Trophoblast cell (in vitro differentiated cells and primary cell): ENCODE results near the gene ACTN4.

Experiments used
- DNase-seq, 2 donors: peaks; one replicate each; pipeline ENCODE4 v3.0.0-alpha.2; 2016
- H2AFZ ChIP-seq: 2 replicates; pipeline ENCODE4 v1.6.1; 2013; ENCODE audit warnings: low read length, moderate library complexity, mild to moderate bottlenecking; ENCODE audit not compliant: insufficient read depth, poor library complexity
- H2AK5ac ChIP-seq: 2 replicates; pipeline ENCODE4 v1.6.1; 2013; ENCODE audit warnings: mild to moderate bottlenecking, low read length
- H2BK120ac ChIP-seq: 2 replicates; pipeline ENCODE4 v1.6.1; 2013; ENCODE audit warnings: low read length, mild to moderate bottlenecking, moderate library complexity; ENCODE audit not compliant: insufficient read depth, poor library complexity
- H2BK12ac ChIP-seq: 2 replicates; pipeline ENCODE4 v1.6.1; 2013; ENCODE audit warnings: mild to moderate bottlenecking, low read length, moderate library complexity
- H2BK5ac ChIP-seq: 2 replicates; pipeline ENCODE4 v1.6.1; 2013; ENCODE audit warnings: low read length, low read depth, moderate library complexity, mild to moderate bottlenecking; ENCODE audit not compliant: poor library complexity
- H3K14ac ChIP-seq: 2 replicates; pipeline ENCODE4 v1.6.1; 2013; ENCODE audit warnings: mild to moderate bottlenecking, low read length
- H3K18ac ChIP-seq: 2 replicates; pipeline ENCODE4 v1.6.1; 2013; ENCODE audit warnings: mild to moderate bottlenecking, low read length
- H3K23ac ChIP-seq: 2 replicates; pipeline ENCODE4 v1.6.1; 2013; ENCODE audit warnings: low read length
- H3K27ac ChIP-seq: 2 replicates; pipeline ENCODE4 v1.5.1; 2013; ENCODE audit warnings: low read depth, mild to moderate bottlenecking, inconsistent platforms, low read length, moderate library complexity
- H3K27me3 ChIP-seq: 2 replicates; pipeline ENCODE4 v1.6.1; 2013; ENCODE audit warnings: inconsistent platforms, mild to moderate bottlenecking, low read length, moderate library complexity; ENCODE audit not compliant: insufficient read depth
- H3K36me3 ChIP-seq, 2 experiments: 1 replicate in 1 of 2; 2 replicates in 1 of 2; pipeline ENCODE4 v1.6.1; 2013; ENCODE audit warnings: low read length in 2 of 2, mild to moderate bottlenecking in 2 of 2, moderate library complexity in 1 of 2; ENCODE audit not compliant: insufficient read depth in 2 of 2, control insufficient read depth in 1 of 2
- H3K4ac ChIP-seq: 2 replicates; pipeline ENCODE4 v1.6.1; 2013; ENCODE audit warnings: low read depth, mild to moderate bottlenecking, low read length, moderate library complexity
- H3K4me1 ChIP-seq, 2 experiments: 1 replicate in 1 of 2; 2 replicates in 1 of 2; pipeline ENCODE4 v1.6.1; 2013; ENCODE audit warnings: low read length in 2 of 2, mild to moderate bottlenecking in 2 of 2, moderate library complexity in 1 of 2; ENCODE audit not compliant: insufficient read depth in 2 of 2, control insufficient read depth in 1 of 2
- H3K4me2 ChIP-seq: 2 replicates; pipeline ENCODE4 v1.6.1; 2013; ENCODE audit warnings: inconsistent platforms, mild to moderate bottlenecking, low read length, moderate library complexity
- H3K4me3 ChIP-seq: 2 replicates; pipeline ENCODE4 v1.5.1; 2013; ENCODE audit warnings: mild to moderate bottlenecking, low read depth, low read length, inconsistent platforms
- H3K79me1 ChIP-seq: one replicate; pipeline ENCODE4 v1.6.1; 2013; ENCODE audit warnings: low read length
- H3K79me2 ChIP-seq: 2 replicates; pipeline ENCODE4 v1.6.1; 2013; ENCODE audit warnings: low read length, mild to moderate bottlenecking; ENCODE audit not compliant: control insufficient read depth, insufficient read depth, poor library complexity
- H3K9ac ChIP-seq: 2 replicates; pipeline ENCODE4 v1.6.1; 2013; ENCODE audit warnings: mild to moderate bottlenecking, low read length
- H3K9me3 ChIP-seq: 2 replicates; pipeline ENCODE4 v1.6.1; 2013; ENCODE audit warnings: low read depth, mild to moderate bottlenecking, control low read depth, inconsistent platforms, low read length; ENCODE audit not compliant: insufficient read depth
- H4K12ac ChIP-seq: 2 replicates; pipeline ENCODE4 v1.6.1; 2013; ENCODE audit warnings: low read depth, mild to moderate bottlenecking, low read length, moderate library complexity
- H4K8ac ChIP-seq: 2 replicates; pipeline ENCODE4 v1.6.1; 2013; ENCODE audit warnings: low read depth, mild to moderate bottlenecking, low read length, moderate library complexity
- H4K91ac ChIP-seq: one replicate; pipeline ENCODE4 v1.6.1; 2013; ENCODE audit warnings: low read depth, mild to moderate bottlenecking, low read length, moderate library complexity
- WGBS: extraction: QIAGEN DNeasy Blood & Tissue Kit; methylation state at CpG from one replicate; pipeline ENCODE4 v1.1.7; 2013; ENCODE audit warnings: missing lambda C conversion rate; ENCODE audit not compliant: insufficient read length, insufficient coverage; ENCODE audit errors: extremely low coverage; 5-methylcytosine and 5-hydroxymethylcytosine counted together

Gene ACTN4

DNA sequence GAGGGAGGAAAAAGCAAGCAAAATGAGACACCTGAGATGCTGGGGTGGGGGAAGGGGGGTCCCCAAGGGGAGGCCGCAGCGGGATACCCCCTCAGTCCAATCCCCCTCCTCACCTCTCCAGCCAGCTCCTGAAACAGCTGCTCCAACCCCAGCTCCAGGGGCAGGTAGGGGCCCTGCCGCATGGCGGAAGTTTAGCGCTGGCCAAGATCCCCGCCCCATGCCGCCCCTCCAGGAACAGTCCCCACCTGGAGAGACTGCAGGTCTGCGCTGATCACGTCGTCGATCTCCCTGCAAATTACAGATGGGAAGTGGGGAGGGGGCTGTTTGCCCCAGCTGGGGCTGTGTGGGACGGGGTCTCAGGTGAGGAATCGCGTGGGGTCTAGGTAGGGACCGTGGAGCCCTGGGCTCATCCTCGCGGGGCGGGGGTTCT lies 87.8 kb downstream of the ACTN4 start:
- Histone ChIP-seq H4K91ac (peak overlapping the region; percentile 67), H2AK5ac (no peak overlapping the region), H3K9me3 (peaks cover 8% of the 10 kb centered on the region), H3K14ac (no peak overlapping the region), H2AFZ (peak overlapping the region; percentile 71), H3K79me2 (no peaks in the 10 kb centered on the region), H3K9ac (no peak overlapping the region), H3K18ac (peak overlapping the region; percentile 57), H3K4me3 (peak overlapping the region; percentile 49), H3K79me1 (peaks cover 10% of the 10 kb centered on the region), H2BK12ac (no peak overlapping the region), H3K36me3 (peaks cover 17 to 25% of the 10 kb centered on the region in 2 experiments), H2BK120ac (peak overlapping the region; percentile 60), H4K8ac (peak overlapping the region; percentile 65), H4K12ac (peak overlapping the region; percentile 35), H2BK5ac (peak overlapping the region; percentile 35), H3K4me2 (peak overlapping the region; percentile 44), H3K4ac (no peak overlapping the region), H3K4me1 (peaks cover 12 to 14% of the 10 kb centered on the region in 2 experiments), H3K27ac (peak overlapping the region; percentile 68), H3K27me3 (no peaks in the 10 kb centered on the region), H3K23ac (no peak overlapping the region)
- no CpG with 5 or more reads among the region's 18 CpGs for WGBS
- DNase-seq: peak; percentile 39 to 64

DNA sequence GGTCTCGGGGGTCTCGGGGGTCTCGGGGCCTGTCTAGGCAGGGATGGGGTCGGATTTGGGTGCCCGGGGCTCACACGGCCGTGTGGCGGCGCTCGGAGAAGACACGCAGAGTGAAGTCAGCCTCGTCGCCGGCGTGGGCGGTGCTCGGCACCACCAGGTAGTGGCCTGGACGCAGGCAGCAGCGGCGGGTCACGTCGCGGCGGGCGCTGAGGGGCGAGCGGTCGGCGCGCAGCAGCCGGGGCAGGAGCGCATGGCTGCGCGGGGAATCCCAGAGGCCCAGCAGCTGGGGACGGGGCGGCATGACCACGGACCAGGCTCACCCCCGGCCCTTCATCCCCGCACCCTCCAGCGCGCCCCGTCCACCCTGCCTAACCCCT lies 88.6 kb downstream of the ACTN4 start:
- no peak overlapping the region for H2AK5ac ChIP-seq

DNA sequence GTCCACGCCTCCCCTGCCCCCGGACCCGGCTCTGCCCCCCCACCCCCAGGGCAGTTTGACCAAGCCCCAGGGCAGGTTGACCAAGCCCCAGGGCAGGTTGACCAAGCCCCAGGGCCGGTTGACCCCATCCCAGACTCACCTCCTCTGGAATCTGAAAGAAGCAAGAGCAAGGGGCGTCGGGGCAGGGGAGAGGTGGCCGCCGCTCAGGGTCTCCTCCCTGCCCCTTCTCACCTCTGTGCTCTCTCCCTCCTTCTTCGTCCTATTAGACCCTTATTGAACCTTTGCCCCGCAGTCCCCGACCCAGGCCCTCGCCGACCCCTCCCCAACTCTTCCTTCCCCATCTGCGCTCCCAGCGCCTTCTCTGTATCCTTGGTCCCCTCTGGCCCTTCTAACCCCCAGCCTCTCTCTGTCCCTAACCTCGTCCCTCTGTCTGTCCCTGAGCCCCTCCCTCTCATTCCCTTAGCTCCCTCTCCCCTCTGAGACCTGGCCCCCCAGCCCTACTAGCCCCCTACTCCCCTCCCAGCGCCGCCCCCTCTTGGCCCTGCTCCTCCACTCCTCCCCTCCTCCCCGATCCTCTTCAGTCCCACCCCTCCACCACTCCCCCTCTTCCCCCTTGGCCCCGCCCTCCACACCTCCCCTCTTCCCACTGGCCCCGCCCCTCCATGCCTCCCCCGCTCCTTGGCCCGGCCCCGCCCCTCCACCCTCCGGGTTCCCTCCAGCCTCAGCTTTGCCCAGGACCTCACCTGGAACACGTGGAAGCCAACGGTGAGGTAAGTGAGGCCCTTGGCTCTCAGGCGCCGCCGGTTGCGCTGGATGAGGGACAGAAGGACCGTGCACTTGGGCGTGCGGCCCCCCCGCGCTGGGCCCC lies 89.2 kb downstream of the ACTN4 start:
- Histone ChIP-seq H3K9me3 (peaks cover 8% of the 10 kb centered on the region), H3K4me3 (no peak overlapping the region), H3K4me2 (peak overlapping the region; percentile 50), H2AFZ (peak overlapping the region; percentile 32), H3K23ac (no peak overlapping the region), H4K12ac (peak overlapping the region; percentile 68), H3K4ac (no peak overlapping the region), H3K36me3 (peaks cover 5 to 11% of the 10 kb centered on the region in 2 experiments), H4K8ac (peak overlapping the region; percentile 22), H3K79me2 (no peaks in the 10 kb centered on the region), H3K18ac (no peak overlapping the region), H2BK12ac (no peak overlapping the region), H4K91ac (peak overlapping the region; percentile 69), H3K9ac (no peak overlapping the region), H3K4me1 (peaks cover 12 to 14% of the 10 kb centered on the region in 2 experiments), H3K79me1 (peaks cover 10% of the 10 kb centered on the region), H3K27me3 (no peaks in the 10 kb centered on the region), H3K14ac (peak overlapping the region; percentile 43), H3K27ac (no peak overlapping the region), H2BK5ac (no peak overlapping the region), H2AK5ac (peak overlapping the region; percentile 12), H2BK120ac (peak overlapping the region; percentile 7)
- WGBS: no CpG with 5 or more reads among the region's 36 CpGs
- DNase-seq: peak; percentile 40 to 66

More for the DNA sequence above, 88.6 kb downstream of the ACTN4 start:
- Histone ChIP-seq H3K4me3 (peak overlapping the region; percentile 29), H2BK12ac (peak overlapping the region; percentile 0), H3K27me3 (no peaks in the 10 kb centered on the region), H2BK5ac (no peak overlapping the region), H3K79me2 (no peaks in the 10 kb centered on the region), H3K14ac (no peak overlapping the region), H4K91ac (peak overlapping the region; percentile 69), H3K23ac (no peak overlapping the region), H3K9me3 (peaks cover 8% of the 10 kb centered on the region), H3K4me1 (peaks cover 12 to 14% of the 10 kb centered on the region in 2 experiments), H2BK120ac (peak overlapping the region; percentile 1), H3K18ac (peak overlapping the region; percentile 78), H3K79me1 (peaks cover 10% of the 10 kb centered on the region), H3K4me2 (peak overlapping the region; percentile 50), H4K8ac (peak overlapping the region; percentile 20), H4K12ac (no peak overlapping the region), H3K36me3 (peaks cover 10 to 17% of the 10 kb centered on the region in 2 experiments), H3K4ac (no peak overlapping the region), H3K9ac (no peak overlapping the region), H2AFZ (peak overlapping the region; percentile 15), H3K27ac (peak overlapping the region; percentile 4)
- DNase-seq: peak; percentile 86
- no CpG with 5 or more reads among the region's 42 CpGs for WGBS

DNA sequence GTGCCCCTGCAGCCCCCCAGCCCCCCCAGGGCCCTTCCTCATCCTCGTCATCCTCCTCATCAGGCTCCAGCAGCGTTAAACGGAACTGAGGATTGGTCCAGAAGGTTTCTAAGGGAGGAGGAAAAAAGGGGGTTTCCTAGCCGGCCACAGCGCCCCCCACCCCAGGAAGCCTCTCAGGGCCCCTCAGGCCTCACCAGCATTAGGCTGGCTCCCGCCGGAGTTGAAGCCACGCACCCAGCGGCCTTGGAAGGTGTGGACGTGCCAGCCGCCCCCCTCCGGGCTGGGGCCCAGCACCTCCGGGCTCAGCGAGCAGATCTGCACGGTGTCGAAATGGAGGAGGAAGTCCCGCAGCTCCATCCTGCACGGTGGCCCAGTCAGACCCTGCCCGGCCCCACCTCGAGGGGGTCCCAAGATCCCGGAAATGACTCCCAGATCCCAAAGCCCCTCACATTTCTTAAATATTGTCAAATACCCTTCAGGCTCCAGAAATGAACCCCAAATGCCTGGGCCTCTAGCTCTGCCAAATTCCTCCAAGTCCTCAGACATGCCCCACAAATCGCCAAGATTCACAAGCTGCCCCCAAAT lies 89.9 kb downstream of the ACTN4 start:
- Histone ChIP-seq H3K14ac (no peak overlapping the region), H3K9ac (no peak overlapping the region), H3K18ac (no peak overlapping the region), H3K4me1 (peaks cover 12 to 14% of the 10 kb centered on the region in 2 experiments), H2BK120ac (no peak overlapping the region), H3K36me3 (peaks cover 0 to 6% of the 10 kb centered on the region in 2 experiments), H3K9me3 (peaks cover 9% of the 10 kb centered on the region), H3K4ac (no peak overlapping the region), H2BK12ac (peak overlapping the region; percentile 58), H4K91ac (peak overlapping the region; percentile 41), H2AFZ (no peak overlapping the region), H3K23ac (no peak overlapping the region), H4K8ac (no peak overlapping the region), H3K27ac (no peak overlapping the region), H2BK5ac (no peak overlapping the region), H2AK5ac (peak overlapping the region; percentile 84), H3K79me2 (no peaks in the 10 kb centered on the region), H3K4me2 (no peak overlapping the region), H3K27me3 (no peaks in the 10 kb centered on the region), H3K4me3 (no peak overlapping the region), H4K12ac (peak overlapping the region; percentile 44), H3K79me1 (peaks cover 10% of the 10 kb centered on the region)
- no CpG with 5 or more reads among the region's 22 CpGs for WGBS
- DNase-seq: no peak
